Panc1 (cell line): ENCODE measurements around the gene GLIPR1.

Experiments used
- CTCF ChIP-seq: fragments of 450-650 bp; IDR thresholded peaks from 2 replicates; pipeline ENCODE4 v1.5.1; 2017; ENCODE audit warnings: mild to moderate bottlenecking
- REST ChIP-seq, 2 experiments: IDR thresholded peaks; 2 replicates each; pipeline ENCODE4 v1.6.1; 2011 to 2012; ENCODE audit warnings: low read depth in 2 of 2, control low read depth in 1 of 2, low read length in 1 of 2, mild to moderate bottlenecking in 1 of 2, moderate library complexity in 1 of 2; ENCODE audit not compliant: insufficient read depth in 1 of 2

- TF ChIP-seq CTCF (no peak), REST (IDR thresholded peaks at IDR 0.05; ENCODE audit: insufficient read depth in 1 of 2, low read depth in 2 of 2, low read length in 1 of 2) (no peak)
Observed at GRCh38 chr12:75432924-75433323, 47.6 kb upstream of the GLIPR1 start.
